NCI-H1092 (cell line): Measurements from ENCODE around the gene KDM6B.

Source experiments
- DNase-seq: peaks from one replicate; lab custom pipeline; 2025; lab: John Stamatoyannopoulos, UW

KDM6B gene

GRCh38 chr17:7823581-7824001 lies 10.4 kb upstream of the KDM6B start:
- no peak for DNase-seq

GRCh38 chr17:7824021-7824924 lies 9.7 kb upstream of the KDM6B start:
- DNase-seq, result no peak

- DNase-seq, result no peak
Observed at GRCh38 chr17:7825206-7825990, 8.6 kb upstream of the KDM6B start.

- DNase-seq, result no peak
Observed at GRCh38 chr17:7830616-7831015, 3.4 kb upstream of the KDM6B start.

- no peak for DNase-seq
Observed at GRCh38 chr17:7831233-7831632, 2.8 kb upstream of the KDM6B start.

GRCh38 chr17:7832431-7832830 lies 1.6 kb upstream of the KDM6B start:
- no peak for DNase-seq

- no peak for DNase-seq
Observed at GRCh38 chr17:7833011-7833794, 814 bp upstream of the KDM6B start.

- DNase-seq, result no peak
Observed at GRCh38 chr17:7834542-7834956, 532 bp downstream of the KDM6B start.

- DNase-seq, result peak; percentile 94
Observed at GRCh38 chr17:7834957-7835813, 1.2 kb downstream of the KDM6B start.

- no peak for DNase-seq
Observed at GRCh38 chr17:7835814-7836595, 2.0 kb downstream of the KDM6B start.

- DNase-seq, result peak; percentile 92
Observed at GRCh38 chr17:7836596-7837407, 2.8 kb downstream of the KDM6B start.

- no peak for DNase-seq
Observed at GRCh38 chr17:7837408-7838088, 3.5 kb downstream of the KDM6B start.

GRCh38 chr17:7838090-7839075 lies 4.4 kb downstream of the KDM6B start:
- DNase-seq, result no peak

GRCh38 chr17:7839190-7839875 lies 5.3 kb downstream of the KDM6B start:
- DNase-seq, result no peak

- DNase-seq, result no peak
Observed at GRCh38 chr17:7839876-7840261, 5.9 kb downstream of the KDM6B start.

- DNase-seq, result no peak
Observed at GRCh38 chr17:7840441-7840840, 6.4 kb downstream of the KDM6B start.

- DNase-seq, result no peak
Observed at GRCh38 chr17:7840875-7841274, 6.9 kb downstream of the KDM6B start.
